ENCODE measurements around the gene CDK14.
A peak's percentile ranks its signal among the peaks of the same experiment; 100 is the strongest.

The CDK14 gene

DNA sequence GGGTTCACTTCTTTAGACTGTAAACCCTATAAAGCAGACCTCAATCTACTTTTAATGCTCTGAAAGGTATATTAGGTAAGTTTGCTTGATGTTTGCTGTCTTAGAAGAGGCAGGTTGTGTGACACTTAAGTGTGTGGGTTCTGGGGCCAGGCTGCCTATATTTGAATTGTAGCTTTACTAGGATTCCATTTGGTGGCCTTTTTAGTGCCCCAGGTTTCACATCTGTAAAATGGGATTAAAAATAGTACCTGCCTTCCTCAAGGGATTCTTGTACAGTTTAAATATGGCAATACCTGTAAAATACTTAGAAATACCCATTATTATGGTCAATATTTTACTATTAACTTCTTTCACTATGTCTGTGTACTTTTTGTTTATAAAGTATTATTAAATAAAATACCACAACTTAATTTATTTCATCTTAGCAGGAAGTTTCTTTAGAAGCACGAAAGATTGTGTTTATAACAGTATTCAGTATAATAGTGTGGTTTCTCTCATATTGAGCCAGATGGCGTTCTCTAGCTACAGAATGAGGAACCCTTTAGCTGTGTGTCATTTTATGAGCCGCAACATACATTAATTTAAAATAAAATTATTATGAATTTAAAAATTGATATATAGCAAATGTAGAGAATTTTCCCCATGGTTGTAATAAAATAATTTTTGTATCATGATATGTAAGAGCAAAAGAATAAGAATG lies 94.2 kb downstream of the CDK14 start:
- Mint-ChIP-seq H3K36me3 (peaks cover 5 to 13% of the 10 kb centered on the region in 2 donors), H3K9me3 (no peaks in the 10 kb centered on the region), H3K27me3 (no peaks in the 10 kb centered on the region), H3K4me3 (peak overlapping the region; percentile 23 to 43), H3K27ac (no peak overlapping the region), H3K4me1 (peaks cover 28 to 58% of the 10 kb centered on the region in 2 donors)
- DNase-seq: no peak
- peak; percentile 89 to 91 for ATAC-seq (replicated peaks)

DNA sequence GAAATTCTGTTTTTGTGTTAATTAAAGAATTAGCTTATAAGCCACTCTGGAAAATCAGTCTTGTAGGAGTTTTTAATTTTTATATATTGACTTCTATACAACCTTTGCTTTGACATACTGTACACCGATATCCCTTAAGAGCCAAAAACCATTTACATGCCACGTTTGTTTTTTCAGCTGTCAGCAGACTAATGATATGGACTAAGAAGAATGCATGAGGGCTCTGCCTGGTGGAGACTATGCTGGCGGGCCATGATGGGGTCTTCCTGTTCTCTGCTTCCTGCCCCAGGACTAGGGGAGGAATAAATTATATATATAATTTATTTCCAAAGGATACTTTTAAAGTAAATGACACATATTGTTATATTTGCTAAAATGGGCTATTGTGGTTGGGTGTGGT lies 96.3 kb downstream of the CDK14 start:
- H3K27ac Mint-ChIP-seq: no peak overlapping the region
- peaks cover 15 to 26% of the 10 kb centered on the region in 2 donors for H3K36me3 Mint-ChIP-seq
- no peaks in the 10 kb centered on the region for H3K27me3 Mint-ChIP-seq
- ATAC-seq (replicated peaks) (no peak), DNase-seq (no peak)
- H3K9me3 Mint-ChIP-seq: peaks cover 3 to 5% of the 10 kb centered on the region in 2 donors
- H3K4me3 Mint-ChIP-seq: no peak overlapping the region
- peaks cover 33 to 66% of the 10 kb centered on the region in 2 donors for H3K4me1 Mint-ChIP-seq

DNA sequence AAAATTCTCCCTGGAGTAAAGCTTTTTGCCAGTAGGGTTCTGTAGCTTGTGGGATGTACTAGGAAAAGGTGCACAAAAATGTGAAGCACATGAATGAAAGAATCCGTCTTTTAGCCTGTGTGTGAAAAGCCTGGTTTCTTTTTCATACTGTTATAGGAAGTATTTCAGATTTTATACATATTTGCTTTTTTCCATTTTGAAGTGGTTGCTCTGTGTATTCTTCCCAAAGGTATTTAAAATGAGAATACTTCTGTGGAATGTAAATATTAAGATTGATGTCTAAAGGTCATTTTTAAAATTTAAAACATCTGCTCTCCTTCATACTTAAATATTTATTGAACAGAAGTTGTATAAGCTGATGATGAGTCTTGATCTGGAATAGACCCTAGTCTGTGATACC lies 96.8 kb downstream of the CDK14 start:
- H3K4me3 Mint-ChIP-seq: no peak overlapping the region
- H3K9me3 Mint-ChIP-seq: peaks cover 3 to 5% of the 10 kb centered on the region in 2 donors
- no peak overlapping the region for H3K27ac Mint-ChIP-seq
- DNase-seq (no peak), ATAC-seq (replicated peaks) (no peak)
- peaks cover 15 to 26% of the 10 kb centered on the region in 2 donors for H3K36me3 Mint-ChIP-seq
- H3K4me1 Mint-ChIP-seq: peaks cover 29 to 60% of the 10 kb centered on the region in 2 donors
- no peaks in the 10 kb centered on the region for H3K27me3 Mint-ChIP-seq

DNA sequence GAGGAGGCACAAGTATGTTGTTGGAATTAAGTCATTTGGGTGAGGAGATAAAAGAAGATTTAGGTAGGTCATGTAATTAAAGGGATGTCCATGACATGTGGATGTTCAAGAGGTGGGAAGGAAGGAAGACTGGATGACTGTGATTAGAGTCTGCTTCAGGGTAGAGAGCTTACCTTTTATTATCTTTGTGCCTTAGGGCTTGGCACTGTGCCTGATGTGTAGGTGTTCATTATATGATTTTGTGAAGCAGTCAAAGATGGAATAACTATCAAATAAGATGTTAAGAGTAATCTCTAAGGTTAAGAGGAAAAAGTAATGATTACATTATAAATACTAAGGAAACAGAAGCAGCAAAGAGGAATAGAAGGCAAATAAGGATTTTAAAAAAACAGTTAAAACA lies 97.8 kb downstream of the CDK14 start:
- no peak overlapping the region for H3K4me3 Mint-ChIP-seq
- no peak for ATAC-seq (replicated peaks)
- H3K36me3 Mint-ChIP-seq: peaks cover 15 to 26% of the 10 kb centered on the region in 2 donors
- DNase-seq: no peak
- no peak overlapping the region for H3K27ac Mint-ChIP-seq
- H3K27me3 Mint-ChIP-seq: no peaks in the 10 kb centered on the region
- H3K9me3 Mint-ChIP-seq: peaks cover 3 to 5% of the 10 kb centered on the region in 2 donors
- peaks cover 29 to 60% of the 10 kb centered on the region in 2 donors for H3K4me1 Mint-ChIP-seq

DNA sequence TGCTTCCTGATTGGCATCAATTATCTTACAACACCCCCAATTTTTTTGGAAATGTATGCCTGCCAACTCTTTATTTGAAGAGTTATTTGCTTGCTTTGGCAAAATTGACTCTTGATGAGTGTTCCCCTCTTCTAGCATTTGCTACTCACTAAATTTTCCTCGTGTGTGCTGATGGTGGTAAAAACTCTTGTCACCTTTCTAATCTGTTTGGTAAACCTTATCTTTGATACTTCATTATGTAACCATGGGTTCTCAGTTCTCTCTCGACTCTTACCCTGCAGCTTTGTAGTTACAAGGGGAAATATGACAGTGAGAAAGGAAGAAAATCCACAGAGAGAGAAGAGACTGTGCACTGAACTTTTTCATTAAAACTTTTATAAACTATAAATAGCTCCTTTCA lies 102.5 kb downstream of the CDK14 start:
- Mint-ChIP-seq H3K27ac (no peak overlapping the region), H3K36me3 (peaks cover 15 to 21% of the 10 kb centered on the region in 2 donors), H3K27me3 (no peaks in the 10 kb centered on the region), H3K4me3 (no peak overlapping the region), H3K9me3 (peaks cover 5% of the 10 kb centered on the region in 2 donors), H3K4me1 (peaks cover 32 to 59% of the 10 kb centered on the region in 2 donors)
- ATAC-seq (replicated peaks) (peak in 1 of 2 donors; percentile 19), DNase-seq (no peak)

DNA sequence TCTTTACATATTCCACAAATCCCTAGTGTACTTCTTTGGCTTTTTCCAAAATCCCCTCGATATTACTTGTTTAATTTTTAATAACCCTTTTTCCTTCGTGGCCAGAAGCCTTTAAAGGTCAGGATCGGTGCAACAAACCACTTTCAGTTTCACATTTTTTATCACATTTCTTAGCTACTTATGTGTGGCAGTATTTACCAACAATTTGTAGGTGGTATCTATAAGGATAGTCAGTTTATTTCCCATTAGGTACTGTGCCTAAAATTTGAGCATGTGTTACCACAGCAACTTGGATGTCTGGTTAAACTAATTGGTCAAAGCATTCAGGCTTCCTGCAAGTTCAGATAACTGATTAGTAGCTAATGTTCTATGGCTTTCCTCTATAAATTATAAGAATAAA lies 104.9 kb downstream of the CDK14 start:
- Mint-ChIP-seq H3K4me3 (peak overlapping the region; percentile 63 to 67), H3K9me3 (peaks cover 5% of the 10 kb centered on the region in 2 donors), H3K4me1 (peaks cover 27 to 57% of the 10 kb centered on the region in 2 donors), H3K27me3 (no peaks in the 10 kb centered on the region), H3K27ac (peak overlapping the region; percentile 72), H3K36me3 (peaks cover 7 to 14% of the 10 kb centered on the region in 2 donors)
- DNase-seq (no peak), ATAC-seq (replicated peaks) (no peak)

DNA sequence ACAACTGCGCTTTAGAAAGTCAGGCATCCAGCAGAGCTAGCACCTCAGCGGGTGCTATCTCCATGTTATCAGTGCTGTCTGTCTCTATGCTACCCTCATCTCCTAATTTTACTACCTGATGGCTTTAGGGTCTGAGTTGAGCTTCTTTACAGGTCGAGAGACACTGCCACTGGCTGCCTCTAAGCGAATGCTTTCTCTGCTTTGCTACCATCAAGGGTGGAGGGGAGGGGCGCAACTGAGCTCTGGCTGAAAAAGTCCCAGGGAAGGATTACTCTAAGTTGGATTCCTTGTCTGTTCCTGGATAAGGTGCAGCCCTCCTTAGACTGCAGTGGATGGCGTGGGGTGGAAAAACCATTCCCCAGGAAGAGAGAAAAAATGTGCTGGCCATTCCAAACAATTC lies 105.7 kb downstream of the CDK14 start:
- ATAC-seq (replicated peaks): no peak
- H3K36me3 Mint-ChIP-seq: peaks cover 4 to 9% of the 10 kb centered on the region in 2 donors
- peaks cover 28 to 56% of the 10 kb centered on the region in 2 donors for H3K4me1 Mint-ChIP-seq
- no peaks in the 10 kb centered on the region for H3K27me3 Mint-ChIP-seq
- peaks cover 2 to 3% of the 10 kb centered on the region in 2 donors for H3K9me3 Mint-ChIP-seq
- H3K4me3 Mint-ChIP-seq: no peak overlapping the region
- no peak for DNase-seq
- H3K27ac Mint-ChIP-seq: no peak overlapping the region

DNA sequence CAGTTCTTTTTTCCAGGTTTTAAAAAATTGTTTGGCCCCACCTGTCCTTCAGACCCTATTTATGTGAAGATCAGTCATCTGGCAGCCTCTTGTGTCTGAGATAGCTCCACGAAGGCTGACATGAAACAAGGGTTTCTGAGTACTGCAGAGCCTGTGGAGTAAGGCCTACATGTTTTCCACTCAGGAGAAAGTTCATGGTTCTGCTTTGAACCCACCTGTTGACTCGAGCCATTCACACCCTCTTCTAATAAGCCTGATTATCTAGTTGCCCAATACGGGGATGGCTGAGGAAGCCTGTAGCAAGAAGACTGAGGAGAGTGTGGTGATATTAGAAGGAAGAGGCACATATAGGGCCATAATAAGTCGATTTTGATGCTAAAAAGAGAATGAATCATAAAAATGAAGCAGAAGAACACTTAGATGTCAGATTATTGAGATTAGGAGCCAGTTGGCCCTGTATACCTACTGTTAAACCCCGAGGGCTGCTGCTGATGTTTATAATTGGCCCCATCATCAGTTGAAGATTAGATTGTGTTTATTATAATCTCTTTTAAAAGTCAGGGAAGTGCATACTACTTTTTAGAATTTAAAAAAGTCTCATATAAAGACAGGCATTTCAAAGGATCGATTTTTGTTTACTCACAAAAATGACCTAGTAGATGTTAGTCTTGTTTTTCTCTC lies 109.4 kb downstream of the CDK14 start:
- DNase-seq: no peak
- no peak for ATAC-seq (replicated peaks)
- Mint-ChIP-seq H3K4me3 (no peak overlapping the region), H3K27ac (no peak overlapping the region), H3K9me3 (peaks cover 0 to 2% of the 10 kb centered on the region in 2 donors), H3K36me3 (peaks cover 3 to 7% of the 10 kb centered on the region in 2 donors), H3K27me3 (no peaks in the 10 kb centered on the region), H3K4me1 (peaks cover 37 to 71% of the 10 kb centered on the region in 2 donors)

DNA sequence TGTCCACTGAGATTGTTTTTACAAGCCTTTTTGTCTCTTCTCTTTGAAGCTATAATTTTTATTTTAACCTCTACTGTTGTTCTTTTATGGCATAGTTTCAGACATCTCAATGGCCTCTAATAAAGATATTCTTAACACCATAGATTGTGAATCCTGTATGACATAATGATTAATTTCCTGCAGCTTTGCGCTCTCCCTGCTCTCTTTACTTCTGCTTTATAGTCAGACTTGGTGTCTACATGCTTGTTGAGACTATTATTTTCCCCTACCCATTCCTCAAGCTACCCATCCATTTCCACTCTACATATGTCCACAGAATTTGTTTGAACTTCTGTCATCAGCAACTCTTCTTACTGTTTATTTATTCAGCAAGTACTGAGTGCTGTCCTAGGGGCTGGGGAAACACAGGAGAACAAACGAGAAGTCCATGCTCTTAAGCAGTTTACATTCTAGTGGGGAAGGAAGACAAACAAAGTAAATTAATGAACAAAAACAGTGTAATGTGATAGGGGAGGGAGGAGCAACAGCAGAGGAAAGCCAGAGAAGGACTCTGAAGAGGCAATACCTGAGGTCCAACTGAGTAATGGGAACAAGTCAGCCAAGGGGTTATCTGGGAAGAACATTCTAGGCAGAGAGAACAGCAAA lies 110.1 kb downstream of the CDK14 start:
- DNase-seq (no peak), ATAC-seq (replicated peaks) (no peak)
- Mint-ChIP-seq H3K27ac (peak overlapping the region; percentile 7), H3K27me3 (no peaks in the 10 kb centered on the region), H3K4me3 (no peak overlapping the region), H3K36me3 (peaks cover 3 to 7% of the 10 kb centered on the region in 2 donors), H3K4me1 (peaks cover 39 to 72% of the 10 kb centered on the region in 2 donors), H3K9me3 (peaks cover 0 to 2% of the 10 kb centered on the region in 2 donors)

DNA sequence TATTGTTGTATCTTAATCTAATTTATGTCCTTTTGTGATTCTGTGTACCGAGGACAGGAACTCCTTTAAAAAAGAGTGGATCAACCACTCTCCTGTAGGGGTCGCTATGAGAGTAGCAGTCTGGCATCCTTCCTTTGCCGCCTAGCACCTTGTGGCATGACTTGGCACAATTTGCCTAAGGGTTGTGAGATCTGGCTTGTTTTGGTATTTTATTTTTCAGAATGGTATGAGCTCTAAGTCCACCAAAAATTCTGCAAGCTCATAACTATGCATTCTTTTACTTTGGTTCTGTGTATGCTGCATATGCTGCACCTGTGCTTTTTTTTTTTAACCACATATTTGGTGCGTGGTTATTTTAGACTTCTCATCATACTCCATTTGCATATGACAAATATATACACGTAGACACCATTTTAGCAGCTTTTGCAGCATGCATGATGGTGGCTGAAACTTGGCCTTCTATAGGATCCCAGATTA lies 112.8 kb downstream of the CDK14 start:
- DNase-seq: peak; percentile 48
- H3K4me3 Mint-ChIP-seq: peak overlapping the region; percentile 79 to 88

DNA sequence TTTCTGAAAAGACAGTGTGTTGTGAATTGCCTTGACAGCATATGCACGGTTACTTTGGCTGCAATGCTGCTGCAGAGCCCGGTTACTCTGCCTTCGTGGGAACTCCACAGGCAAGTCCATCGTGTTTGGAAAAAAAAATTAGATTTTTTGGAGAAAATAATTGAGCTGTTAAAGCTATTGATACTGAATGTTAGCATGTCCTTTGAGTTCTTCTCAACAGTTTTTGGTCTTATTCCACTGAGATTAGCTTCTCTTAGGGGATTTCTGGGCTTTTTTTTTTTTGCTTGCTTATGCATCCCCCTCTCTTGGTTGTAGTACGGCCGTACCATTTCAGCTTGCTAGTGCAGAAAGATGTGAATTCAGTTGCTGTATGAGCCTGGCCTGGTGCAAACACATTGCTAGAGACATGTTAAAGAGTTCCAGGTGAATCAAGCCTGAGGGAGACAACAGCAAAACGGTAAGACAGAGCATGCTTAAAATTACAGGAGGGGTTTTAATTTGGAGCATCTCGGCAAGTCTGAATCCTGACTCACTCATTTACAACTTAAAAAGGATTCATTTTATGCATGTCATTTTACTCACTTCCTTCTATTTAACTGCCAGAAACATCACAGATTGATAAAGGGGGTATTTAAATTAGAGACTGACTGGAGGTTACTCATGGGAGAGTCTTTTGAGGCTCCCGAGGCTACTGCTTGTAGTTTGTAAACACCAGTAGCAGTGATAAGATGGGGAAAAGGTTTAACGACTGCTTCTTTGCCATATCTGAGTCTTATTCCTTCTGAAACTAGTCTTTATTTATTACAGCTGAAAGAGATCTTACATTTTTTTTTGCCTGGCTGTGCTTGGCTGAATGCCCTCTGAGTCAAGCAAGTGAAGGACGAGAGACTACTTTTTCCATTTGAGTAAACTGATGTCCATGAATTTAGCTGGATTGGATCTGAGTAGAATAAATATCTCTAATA lies 113.7 kb downstream of the CDK14 start:
- ATAC-seq (replicated peaks) (peak; percentile 81 to 85), DNase-seq (peak; percentile 18)
- peak overlapping the region; percentile 79 to 88 for H3K4me3 Mint-ChIP-seq
- no peaks in the 10 kb centered on the region for H3K27me3 Mint-ChIP-seq
- H3K9me3 Mint-ChIP-seq: no peaks in the 10 kb centered on the region
- peaks cover 49 to 92% of the 10 kb centered on the region in 2 donors for H3K4me1 Mint-ChIP-seq
- peaks cover 5 to 7% of the 10 kb centered on the region in 2 donors for H3K36me3 Mint-ChIP-seq
- H3K27ac Mint-ChIP-seq: peak overlapping the region; percentile 92

More for the DNA sequence above, 112.8 kb downstream of the CDK14 start:
- Mint-ChIP-seq H3K27ac (peak overlapping the region; percentile 92), H3K27me3 (no peaks in the 10 kb centered on the region), H3K36me3 (peaks cover 5 to 7% of the 10 kb centered on the region in 2 donors), H3K4me1 (peaks cover 47 to 85% of the 10 kb centered on the region in 2 donors), H3K9me3 (no peaks in the 10 kb centered on the region)
- ATAC-seq (replicated peaks): peak; percentile 60 to 66

DNA sequence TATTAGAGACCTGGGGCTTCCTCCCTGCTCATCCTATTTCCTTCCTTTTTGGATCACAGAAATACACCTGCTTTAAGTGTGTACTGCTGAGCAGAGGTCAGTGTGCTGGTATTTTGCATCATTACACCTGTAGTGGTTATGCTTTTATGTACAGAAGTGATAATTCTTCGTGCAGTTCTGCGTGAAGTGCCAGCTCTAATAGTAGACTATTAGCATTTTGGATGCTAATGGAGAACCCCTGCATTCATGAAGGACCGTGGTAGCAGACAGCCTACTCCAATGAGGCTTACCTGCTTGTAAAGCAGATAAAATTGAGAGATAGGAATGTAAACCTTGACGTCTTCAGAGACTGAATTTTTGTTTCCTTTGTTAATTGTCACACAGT lies 114.3 kb downstream of the CDK14 start:
- no peak for DNase-seq
- peak overlapping the region; percentile 92 for H3K27ac Mint-ChIP-seq
- peaks cover 53 to 95% of the 10 kb centered on the region in 2 donors for H3K4me1 Mint-ChIP-seq
- ATAC-seq (replicated peaks): no peak
- H3K27me3 Mint-ChIP-seq: no peaks in the 10 kb centered on the region
- peaks cover 8 to 9% of the 10 kb centered on the region in 2 donors for H3K36me3 Mint-ChIP-seq
- no peaks in the 10 kb centered on the region for H3K9me3 Mint-ChIP-seq
- peak overlapping the region; percentile 79 to 88 for H3K4me3 Mint-ChIP-seq

DNA sequence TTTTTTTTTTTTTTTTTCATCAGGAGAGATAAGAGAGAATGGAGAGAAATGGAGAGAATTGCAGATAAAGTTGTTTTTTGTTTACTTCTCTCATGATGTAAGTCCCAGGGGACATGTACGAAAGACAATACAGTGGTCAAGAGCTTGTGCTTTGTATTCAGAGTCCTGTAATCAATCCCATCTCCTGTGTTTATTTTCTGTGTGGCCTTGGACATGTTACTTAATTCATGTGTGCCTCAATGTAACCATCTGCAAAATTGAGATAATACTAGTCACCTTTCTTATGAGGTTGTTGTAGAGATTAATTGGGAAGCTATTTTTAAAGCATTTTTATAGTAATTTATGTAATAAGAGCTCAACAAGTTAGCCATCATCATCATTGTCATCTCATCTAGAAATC lies 117.5 kb downstream of the CDK14 start:
- ATAC-seq (replicated peaks) (no peak), DNase-seq (no peak)
- no peaks in the 10 kb centered on the region for H3K27me3 Mint-ChIP-seq
- H3K4me1 Mint-ChIP-seq: peaks cover 49 to 98% of the 10 kb centered on the region in 2 donors
- peaks cover 9 to 11% of the 10 kb centered on the region in 2 donors for H3K36me3 Mint-ChIP-seq
- peak overlapping the region in 1 of 2 donors; percentile 7 for H3K4me3 Mint-ChIP-seq
- peak overlapping the region; percentile 84 for H3K27ac Mint-ChIP-seq
- no peaks in the 10 kb centered on the region for H3K9me3 Mint-ChIP-seq

All from stimulated activated naive B cell treated with anti-CD40 and anti-IgM and Interleukin-4, amounts not matched to agents 10 μg/mL and 1 μg/mL and 100 μg/mL, for 72 hours (primary cell).